Measurements from ENCODE around the gene KIF17.

Gene KIF17

GRCh38 chr1:20709868-20710267, 7.9 kb downstream of the KIF17 start:
- DNase-seq, result no peak

- DNase-seq, result no peak
Measured at GRCh38 chr1:20708891-20709290, 8.9 kb downstream of the KIF17 start.

GRCh38 chr1:20708057-20708456, 9.8 kb downstream of the KIF17 start:
- no peak for DNase-seq

GRCh38 chr1:20706841-20707240, 11.0 kb downstream of the KIF17 start:
- DNase-seq, result no peak

GRCh38 chr1:20705203-20705755, 12.5 kb downstream of the KIF17 start:
- DNase-seq, result no peak

- DNase-seq, result no peak
Measured at GRCh38 chr1:20704390-20705202, 13.2 kb downstream of the KIF17 start.

GRCh38 chr1:20703124-20703756, 14.6 kb downstream of the KIF17 start:
- DNase-seq, result no peak

- DNase-seq, result no peak
Measured at GRCh38 chr1:20702416-20702815, 15.4 kb downstream of the KIF17 start.

- no peak for DNase-seq
Measured at GRCh38 chr1:20701847-20702246, 16.0 kb downstream of the KIF17 start.

GRCh38 chr1:20701446-20701845, 16.4 kb downstream of the KIF17 start:
- no peak for DNase-seq

- DNase-seq, result no peak
Measured at GRCh38 chr1:20700636-20701215, 17.1 kb downstream of the KIF17 start.

- no peak for DNase-seq
Measured at GRCh38 chr1:20699558-20699957, 18.2 kb downstream of the KIF17 start.

GRCh38 chr1:20698195-20698910, 19.5 kb downstream of the KIF17 start:
- no peak for DNase-seq

- DNase-seq, result no peak
Measured at GRCh38 chr1:20697563-20697962, 20.2 kb downstream of the KIF17 start.

GRCh38 chr1:20696397-20697333, 21.1 kb downstream of the KIF17 start:
- DNase-seq, result peak; percentile 55

GRCh38 chr1:20695515-20695914, 22.3 kb downstream of the KIF17 start:
- DNase-seq, result no peak

- DNase-seq, result no peak
Measured at GRCh38 chr1:20693623-20694022, 24.2 kb downstream of the KIF17 start.

- no peak for DNase-seq
Measured at GRCh38 chr1:20691872-20692271, 25.9 kb downstream of the KIF17 start.

GRCh38 chr1:20689645-20690056, 28.2 kb downstream of the KIF17 start:
- DNase-seq, result no peak

- no peak for DNase-seq
Measured at GRCh38 chr1:20686883-20687725, 30.7 kb downstream of the KIF17 start.

- no peak for DNase-seq
Measured at GRCh38 chr1:20685741-20686140, 32.1 kb downstream of the KIF17 start.
